SK-N-SH (cell line): ENCODE results near the gene BRINP3. TPM values are rescaled to one million over a fixed set of nuclear protein-coding genes. Genes with fewer than 3 reads are reported as not detected.

ENCODE experiments used
- CTCF ChIA-PET: fragments of 300-600, 350-600 bp; formaldehyde crosslinking; extraction: SDS; loops from one replicate; lab custom pipeline; 2021; lab: Yijun Ruan, JAX
- POLR2A ChIA-PET: fragments of 350-600 bp; sonication (Branson Sonifier 250); formaldehyde crosslinking; extraction: SDS; loops from one replicate; lab custom pipeline; 2020; ENCODE audit warnings: antibody characterized with exemption, inconsistent platforms; lab: Yijun Ruan, JAX
- DNase-seq: peaks from one replicate; pipeline ENCODE4 v3.0.0; 2012
- H2AFZ ChIP-seq: fragments of 200-600 bp; sonication (generic); 2 replicates; pipeline ENCODE4 v1.8.1; 2016; ENCODE audit warnings: antibody characterized with exemption, mild to moderate bottlenecking, low read depth
- H3F3A ChIP-seq: fragments of 200-600 bp; sonication (generic); replicated peaks from 2 replicates; pipeline ENCODE3; 2016; ENCODE audit warnings: antibody characterized with exemption, mild to moderate bottlenecking; ENCODE audit not compliant: insufficient read depth
- H3K27ac ChIP-seq, 2 experiments: fragments of 200-500 bp in 1 of 2; fragments of 200-600 bp in 1 of 2; sonication (Bioruptor generic) in 1 of 2; sonication (generic), shearing (Covaris generic) in 1 of 2; 2 replicates each; pipeline versions ENCODE4 v1.5.1 to v1.6.1; 2014 to 2016; ENCODE audit warnings: low read depth in 2 of 2, inconsistent platforms in 1 of 2, low read length in 1 of 2, mild to moderate bottlenecking in 1 of 2, mixed read lengths in 1 of 2
- H3K27me3 ChIP-seq: fragments of 200-600 bp; sonication (generic), shearing (Covaris generic); 2 replicates; pipeline ENCODE4 v1.6.1; 2016; ENCODE audit warnings: mixed run types; ENCODE audit not compliant: insufficient read depth
- H3K36me3 ChIP-seq, 2 experiments: fragments of 200-500 bp in 1 of 2; fragments of 200-600 bp in 1 of 2; sonication (Bioruptor generic) in 1 of 2; sonication (generic) in 1 of 2; replicated peaks in 1 of 2; 2 replicates each; pipeline versions ENCODE3 to v1.5.1; 2014 to 2016; ENCODE audit warnings: low read length in 1 of 2, mild to moderate bottlenecking in 1 of 2; ENCODE audit not compliant: insufficient read depth in 2 of 2, control insufficient read depth in 1 of 2
- H3K4me1 ChIP-seq, 2 experiments: fragments of 200-500 bp in 1 of 2; fragments of 200-600 bp in 1 of 2; sonication (Bioruptor generic) in 1 of 2; sonication (generic), shearing (Covaris generic) in 1 of 2; 2 replicates each; pipeline versions ENCODE4 v1.5.1 to v1.6.1; 2014 to 2016; ENCODE audit warnings: low read depth in 1 of 2, low read length in 1 of 2, mixed run types in 1 of 2; ENCODE audit not compliant: insufficient read depth in 2 of 2, control insufficient read depth in 1 of 2
- H3K4me2 ChIP-seq: fragments of 200-600 bp; sonication (generic), shearing (Covaris generic); 2 replicates; pipeline ENCODE4 v1.6.1; 2017; ENCODE audit warnings: mixed run types
- H3K4me3 ChIP-seq, 2 experiments: fragments of 200-500 bp in 1 of 2; fragments of 200-600 bp in 1 of 2; sonication (Bioruptor generic) in 1 of 2; sonication (generic), shearing (Covaris generic) in 1 of 2; 2 replicates each; pipeline versions ENCODE4 v1.5.1 to v1.8.1; 2014 to 2016; ENCODE audit warnings: low read depth in 2 of 2, inconsistent platforms in 1 of 2, low read length in 1 of 2, mild to moderate bottlenecking in 1 of 2, mixed read lengths in 1 of 2, moderate library complexity in 1 of 2
- H3K79me2 ChIP-seq: fragments of 200-600 bp; sonication (generic); 2 replicates; pipeline ENCODE4 v1.8.1; 2017; ENCODE audit warnings: mild to moderate bottlenecking; ENCODE audit not compliant: insufficient read depth
- H3K9ac ChIP-seq: fragments of 200-600 bp; sonication (generic); 2 replicates; pipeline ENCODE4 v1.6.1; 2017; ENCODE audit warnings: mixed run types
- H3K9me2 ChIP-seq: fragments of 200-600 bp; sonication (generic); 2 replicates; pipeline ENCODE4 v1.6.1; 2017; ENCODE audit warnings: mixed run types
- H3K9me3 ChIP-seq: fragments of 200-600 bp; sonication (generic); 2 replicates; pipeline ENCODE4 v1.6.1; 2017; ENCODE audit warnings: mixed run types, mild to moderate bottlenecking, moderate library complexity
- H4K20me1 ChIP-seq: fragments of 200-600 bp; sonication (generic); 2 replicates; pipeline ENCODE4 v1.6.1; 2017; ENCODE audit warnings: mild to moderate bottlenecking, mixed run types; ENCODE audit not compliant: insufficient read depth
- CHD2 ChIP-seq: fragments of 150-350 bp; IDR thresholded peaks from 2 replicates; pipeline ENCODE4 v1.6.1; 2018; ENCODE audit warnings: low read length; ENCODE audit not compliant: partially characterized antibody
- CTCF ChIP-seq: fragments of 200-600 bp; sonication (generic); IDR thresholded peaks from 2 replicates; pipeline ENCODE4 v1.6.1; 2017; ENCODE audit warnings: antibody characterized with exemption, mild to moderate bottlenecking, moderate library complexity
- EZH2phosphoT487 ChIP-seq: fragments of 200-600 bp; sonication (generic); IDR thresholded peaks from 2 replicates; pipeline ENCODE4 v1.6.1; 2017; ENCODE audit warnings: low read depth, mixed run types, mild to moderate bottlenecking, antibody characterized with exemption, moderate library complexity, borderline replicate concordance
- FOSL2 ChIP-seq: IDR thresholded peaks from 2 replicates; pipeline ENCODE4 v1.4.0; 2012; ENCODE audit warnings: low read depth, mild to moderate bottlenecking, moderate library complexity, borderline replicate concordance
- FOXM1 ChIP-seq: IDR thresholded peaks from 2 replicates; pipeline ENCODE4 v1.4.0; 2012; ENCODE audit warnings: low read depth, mild to moderate bottlenecking
- MXI1 ChIP-seq: IDR thresholded peaks from 2 replicates; pipeline ENCODE4 v1.6.1; 2012; ENCODE audit warnings: mild to moderate bottlenecking, low read depth, low read length, improper control_type of control experiment
- NFIC ChIP-seq: IDR thresholded peaks from 2 replicates; pipeline ENCODE4 v1.4.0; 2012; ENCODE audit warnings: borderline replicate concordance
- NRF1 ChIP-seq: IDR thresholded peaks from 2 replicates; pipeline ENCODE4 v1.6.1; 2012; ENCODE audit warnings: low read depth, mild to moderate bottlenecking, low read length
- RCOR1 ChIP-seq: fragments of 150-350 bp; IDR thresholded peaks from 2 replicates; pipeline ENCODE4 v1.6.1; 2017; ENCODE audit warnings: antibody characterized with exemption, low read length
- RFX5 ChIP-seq: IDR thresholded peaks from 2 replicates; pipeline ENCODE4 v1.6.1; 2012; ENCODE audit warnings: mild to moderate bottlenecking, improper control_type of control experiment, low read length
- SMC3 ChIP-seq: IDR thresholded peaks from 2 replicates; pipeline ENCODE4 v1.6.1; 2012; ENCODE audit warnings: low read depth, low read length, improper control_type of control experiment
- TAF1 ChIP-seq: IDR thresholded peaks from 2 replicates; pipeline ENCODE4 v1.6.1; 2012; ENCODE audit warnings: low read depth, mild to moderate bottlenecking, low read length, moderate library complexity, borderline replicate concordance
- YY1 ChIP-seq: IDR thresholded peaks from 2 replicates; pipeline ENCODE4 v1.4.0; 2012; ENCODE audit warnings: low read depth, mild to moderate bottlenecking
- ZBTB33 ChIP-seq: IDR thresholded peaks from 2 replicates; pipeline ENCODE4 v1.4.0; 2012; ENCODE audit warnings: low read depth, borderline replicate concordance
- WGBS: methylation state at CpG from one replicate; pipeline ENCODE4 v1.1.6; 2017; ENCODE audit warnings: low lambda C conversion rate; 5-methylcytosine and 5-hydroxymethylcytosine counted together
- polyA plus RNA-seq, 3 experiments: library from polyadenylated mRNA; depleted of rRNA; stranded (reverse); fragments of >200 nt; gene quantifications; 2 replicates each; pipeline ENCODE4 v1.2.3, GENCODE V29; 2012
- TF ChIP-seq, protein P1 (sequence below): fragments of 150-350 bp; IDR thresholded peaks from 2 replicates; pipeline ENCODE4 v1.6.1; 2016; ENCODE audit warnings: mild to moderate bottlenecking, low read depth, low read length
- TF ChIP-seq, protein P2 (sequence below): fragments of 150-350 bp; IDR thresholded peaks from 2 replicates; pipeline ENCODE4 v1.6.1; 2017; ENCODE audit warnings: antibody characterized with exemption, low read length, low read depth, borderline replicate concordance

BRINP3 gene
- polyA plus RNA-seq, 1 of the 3 experiments (the other 2 are of a cell fraction): not detected

GRCh38 chr1:190067592-190067991 lies 410.1 kb downstream of the BRINP3 start:
- no peaks in the 10 kb centered on the region for H3K27me3 ChIP-seq
- WGBS: 64% methylated on average over 3 of the region's 3 CpGs
- no peak overlapping the region for H3K27ac ChIP-seq
- H3K4me3 ChIP-seq: no peak overlapping the region
- POLR2A ChIA-PET: no interaction called here
- H3K79me2 ChIP-seq: no peaks in the 10 kb centered on the region
- H3K4me1 ChIP-seq: no peaks in the 10 kb centered on the region
- H2AFZ ChIP-seq: no peak overlapping the region
- no peaks in the 10 kb centered on the region for H3F3A ChIP-seq
- TF ChIP-seq, protein P1, sequence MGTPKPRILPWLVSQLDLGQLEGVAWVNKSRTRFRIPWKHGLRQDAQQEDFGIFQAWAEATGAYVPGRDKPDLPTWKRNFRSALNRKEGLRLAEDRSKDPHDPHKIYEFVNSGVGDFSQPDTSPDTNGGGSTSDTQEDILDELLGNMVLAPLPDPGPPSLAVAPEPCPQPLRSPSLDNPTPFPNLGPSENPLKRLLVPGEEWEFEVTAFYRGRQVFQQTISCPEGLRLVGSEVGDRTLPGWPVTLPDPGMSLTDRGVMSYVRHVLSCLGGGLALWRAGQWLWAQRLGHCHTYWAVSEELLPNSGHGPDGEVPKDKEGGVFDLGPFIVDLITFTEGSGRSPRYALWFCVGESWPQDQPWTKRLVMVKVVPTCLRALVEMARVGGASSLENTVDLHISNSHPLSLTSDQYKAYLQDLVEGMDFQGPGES: no peak
- TF ChIP-seq NFIC (no peak), YY1 (no peak), FOSL2 (no peak), NRF1 (no peak), TAF1 (no peak), EZH2phosphoT487 (no peak), CHD2 (no peak), ZBTB33 (no peak), RCOR1 (no peak), MXI1 (no peak), CTCF (no peak), SMC3 (no peak), RFX5 (no peak), FOXM1 (no peak)
- TF ChIP-seq, protein P2, sequence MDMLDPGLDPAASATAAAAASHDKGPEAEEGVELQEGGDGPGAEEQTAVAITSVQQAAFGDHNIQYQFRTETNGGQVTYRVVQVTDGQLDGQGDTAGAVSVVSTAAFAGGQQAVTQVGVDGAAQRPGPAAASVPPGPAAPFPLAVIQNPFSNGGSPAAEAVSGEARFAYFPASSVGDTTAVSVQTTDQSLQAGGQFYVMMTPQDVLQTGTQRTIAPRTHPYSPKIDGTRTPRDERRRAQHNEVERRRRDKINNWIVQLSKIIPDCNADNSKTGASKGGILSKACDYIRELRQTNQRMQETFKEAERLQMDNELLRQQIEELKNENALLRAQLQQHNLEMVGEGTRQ: no peak
- H3K4me2 ChIP-seq: no peak overlapping the region
- H3K9me2 ChIP-seq: no peaks in the 10 kb centered on the region
- H3K9ac ChIP-seq: no peak overlapping the region
- H4K20me1 ChIP-seq: no peaks in the 10 kb centered on the region
- no peaks in the 10 kb centered on the region for H3K9me3 ChIP-seq
- no peak for DNase-seq
- H3K36me3 ChIP-seq: no peaks in the 10 kb centered on the region
- CTCF ChIA-PET: no interaction called here
